Measurements from ENCODE around the gene GUK1. TPM values are rescaled to one million over a fixed set of nuclear protein-coding genes. Genes with fewer than 3 reads are reported as not detected.

GUK1 gene
- total RNA-seq, 1 donor from 2014 or later = 312 TPM

- DNase-seq (ENCODE audit: extremely low read depth, low read depth, low spot score) = no peak
Observed at GRCh38 chr1:228197555-228198147, 57.6 kb downstream of the GUK1 start.

Other genes starting within 250 kb of the GUK1 start
- gene WNT9A, start 192.3 kb upstream of the GUK1 start, total RNA-seq = 2.8 and 3.7 TPM in 2 replicates
- gene WNT3A, start 133.3 kb upstream of the GUK1 start, total RNA-seq = not detected in 2 replicates
- 424 and 563 TPM in 2 replicates for gene ARF1, start 57.6 kb upstream of the GUK1 start, total RNA-seq
- 18.2 and 21.3 TPM in 2 replicates for gene C1orf35, start 37.0 kb upstream of the GUK1 start, total RNA-seq
- gene MRPL55, start 31.0 kb upstream of the GUK1 start, total RNA-seq = 62.3 and 90.3 TPM in 2 replicates
- gene GJC2, start 9.7 kb downstream of the GUK1 start, total RNA-seq = 0.53 TPM in 1 of 2 replicates, not detected in the other
- 2.6 and 7.2 TPM in 2 replicates for gene IBA57, start 25.5 kb downstream of the GUK1 start, total RNA-seq
- gene OBSCN, start 67.8 kb downstream of the GUK1 start, total RNA-seq = 1.5 and 2.9 TPM in 2 replicates

Measured in glomerular endothelial cell (primary cell).